MM.1S (cell line): Measurements from ENCODE around the gene CYP39A1.

ENCODE experiments used
- EZH2 ChIP-seq: fragments of 300-600 bp; sonication (generic); optimal IDR thresholded peaks from 2 replicates; pipeline ENCODE3; 2017; ENCODE audit warnings: low read depth, mild to moderate bottlenecking, antibody characterized with exemption, low read length, mixed read lengths
- EZH2phosphoT487 ChIP-seq: fragments of 300-600 bp; sonication (generic); IDR thresholded peaks from 2 replicates; pipeline ENCODE4 v1.6.1; 2018; ENCODE audit warnings: antibody characterized with exemption, low read length
- TF ChIP-seq, protein P1 (sequence below): fragments of 300-600 bp; sonication (generic); IDR thresholded peaks from 2 replicates; pipeline ENCODE4 v1.5.1; 2016; ENCODE audit warnings: antibody characterized with exemption, low read length, mixed read lengths

DNA sequence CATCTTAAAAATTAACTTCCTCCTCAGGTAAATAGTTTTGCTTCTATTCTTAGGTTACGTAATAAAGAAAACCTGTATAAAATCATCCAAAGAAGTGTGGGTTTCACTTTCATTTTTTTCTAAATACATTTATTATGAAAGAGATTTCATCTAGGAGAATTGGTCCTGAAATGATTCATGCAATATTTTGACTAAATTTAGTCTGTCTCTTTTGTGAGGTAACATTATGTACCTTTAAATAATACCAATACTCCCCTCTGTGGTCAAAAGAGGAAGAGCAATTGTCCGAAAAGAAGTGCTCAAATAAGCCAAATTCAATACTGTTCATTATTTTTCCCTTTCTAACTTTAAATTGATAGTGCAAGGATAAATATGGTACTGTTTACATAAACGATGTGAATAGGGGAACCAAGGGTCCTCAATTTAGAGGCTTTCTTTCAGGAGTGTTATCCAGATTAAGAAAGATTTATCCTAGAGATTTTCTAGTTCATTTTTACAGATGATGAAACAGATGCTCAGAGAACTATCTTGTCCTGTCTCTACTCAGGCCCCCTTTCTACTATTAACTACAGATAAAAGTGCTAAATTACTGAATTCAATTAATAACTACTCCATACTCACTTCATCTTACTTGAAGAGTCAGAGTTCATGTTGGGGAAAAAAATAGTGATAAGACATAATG, 26.2 kb downstream of the CYP39A1 start:
- TF ChIP-seq, protein P1, sequence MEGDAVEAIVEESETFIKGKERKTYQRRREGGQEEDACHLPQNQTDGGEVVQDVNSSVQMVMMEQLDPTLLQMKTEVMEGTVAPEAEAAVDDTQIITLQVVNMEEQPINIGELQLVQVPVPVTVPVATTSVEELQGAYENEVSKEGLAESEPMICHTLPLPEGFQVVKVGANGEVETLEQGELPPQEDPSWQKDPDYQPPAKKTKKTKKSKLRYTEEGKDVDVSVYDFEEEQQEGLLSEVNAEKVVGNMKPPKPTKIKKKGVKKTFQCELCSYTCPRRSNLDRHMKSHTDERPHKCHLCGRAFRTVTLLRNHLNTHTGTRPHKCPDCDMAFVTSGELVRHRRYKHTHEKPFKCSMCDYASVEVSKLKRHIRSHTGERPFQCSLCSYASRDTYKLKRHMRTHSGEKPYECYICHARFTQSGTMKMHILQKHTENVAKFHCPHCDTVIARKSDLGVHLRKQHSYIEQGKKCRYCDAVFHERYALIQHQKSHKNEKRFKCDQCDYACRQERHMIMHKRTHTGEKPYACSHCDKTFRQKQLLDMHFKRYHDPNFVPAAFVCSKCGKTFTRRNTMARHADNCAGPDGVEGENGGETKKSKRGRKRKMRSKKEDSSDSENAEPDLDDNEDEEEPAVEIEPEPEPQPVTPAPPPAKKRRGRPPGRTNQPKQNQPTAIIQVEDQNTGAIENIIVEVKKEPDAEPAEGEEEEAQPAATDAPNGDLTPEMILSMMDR, result peak; percentile 71
- TF ChIP-seq EZH2, result no peak
- TF ChIP-seq EZH2phosphoT487, result no peak
